ENCODE data around the gene WSCD2.

WSCD2 gene

GRCh38 chr12:108082485-108082884, 46.6 kb upstream of the WSCD2 start:
- Histone ChIP-seq H4K20me1 (ENCODE audit: insufficient read depth, low read length) (no peaks in the 10 kb centered on the region), H3K9me2 (replicated peaks; ENCODE audit: insufficient read depth, low read length) (no peaks in the 10 kb centered on the region), H3K4me3 (ENCODE audit: low read length) (no peak overlapping the region), H3K79me2 (ENCODE audit: low read length) (no peaks in the 10 kb centered on the region), H3K4me1 (ENCODE audit: low read length) (no peaks in the 10 kb centered on the region), H3K9me3 (replicated peaks; ENCODE audit: insufficient read depth, low read length) (no peaks in the 10 kb centered on the region), H3K36me3 (replicated peaks; ENCODE audit: insufficient read depth, low read length) (no peaks in the 10 kb centered on the region), H3K27me3 (replicated peaks; ENCODE audit: insufficient read depth, low read length) (no peaks in the 10 kb centered on the region), H2AFZ (ENCODE audit: low read length) (no peak overlapping the region), H3F3A (ENCODE audit: insufficient read depth, low read length) (no peaks in the 10 kb centered on the region), H3K27ac (ENCODE audit: low read length) (no peak overlapping the region), H3K4me2 (ENCODE audit: low read depth, low read length) (no peak overlapping the region), H3K9ac (ENCODE audit: low read length) (no peak overlapping the region)
- no peak for DNase-seq
- no peak for TF ChIP-seq EZH2 (optimal IDR thresholded peaks at IDR 0.05; ENCODE audit: low read depth, low read length)
- TF ChIP-seq CTCF (IDR thresholded peaks at IDR 0.05; ENCODE audit: low read length) = no peak
- TF ChIP-seq EZH2phosphoT487 (IDR thresholded peaks at IDR 0.05; ENCODE audit: low read length) = no peak

GRCh38 chr12:108087900-108088299, 41.2 kb upstream of the WSCD2 start:
- H4K20me1 ChIP-seq (ENCODE audit: insufficient read depth, low read length) = no peaks in the 10 kb centered on the region
- no peak for DNase-seq
- H2AFZ ChIP-seq (ENCODE audit: low read length) = no peak overlapping the region
- H3K4me2 ChIP-seq (ENCODE audit: low read depth, low read length) = no peak overlapping the region
- no peaks in the 10 kb centered on the region for H3K27me3 ChIP-seq (replicated peaks; ENCODE audit: insufficient read depth, low read length)
- no peaks in the 10 kb centered on the region for H3F3A ChIP-seq (ENCODE audit: insufficient read depth, low read length)
- no peak for TF ChIP-seq EZH2phosphoT487 (IDR thresholded peaks at IDR 0.05; ENCODE audit: low read length)
- H3K27ac ChIP-seq (ENCODE audit: low read length) = no peak overlapping the region
- no peaks in the 10 kb centered on the region for H3K79me2 ChIP-seq (ENCODE audit: low read length)
- H3K4me3 ChIP-seq (ENCODE audit: low read length) = no peak overlapping the region
- H3K4me1 ChIP-seq (ENCODE audit: low read length) = no peaks in the 10 kb centered on the region
- no peak overlapping the region for H3K9ac ChIP-seq (ENCODE audit: low read length)
- H3K36me3 ChIP-seq (replicated peaks; ENCODE audit: insufficient read depth, low read length) = no peaks in the 10 kb centered on the region
- H3K9me2 ChIP-seq (replicated peaks; ENCODE audit: insufficient read depth, low read length) = no peaks in the 10 kb centered on the region
- H3K9me3 ChIP-seq (replicated peaks; ENCODE audit: insufficient read depth, low read length) = no peaks in the 10 kb centered on the region

- Histone ChIP-seq H3K27ac (ENCODE audit: low read length) (no peak overlapping the region), H3K36me3 (replicated peaks; ENCODE audit: insufficient read depth, low read length) (no peaks in the 10 kb centered on the region), H3K27me3 (replicated peaks; ENCODE audit: insufficient read depth, low read length) (no peaks in the 10 kb centered on the region), H3K9me2 (replicated peaks; ENCODE audit: insufficient read depth, low read length) (no peaks in the 10 kb centered on the region), H3F3A (ENCODE audit: insufficient read depth, low read length) (no peaks in the 10 kb centered on the region), H3K4me2 (ENCODE audit: low read depth, low read length) (no peak overlapping the region), H2AFZ (ENCODE audit: low read length) (no peak overlapping the region), H3K4me3 (ENCODE audit: low read length) (no peak overlapping the region), H3K9ac (ENCODE audit: low read length) (no peak overlapping the region), H3K4me1 (ENCODE audit: low read length) (no peaks in the 10 kb centered on the region), H3K9me3 (replicated peaks; ENCODE audit: insufficient read depth, low read length) (no peaks in the 10 kb centered on the region), H4K20me1 (ENCODE audit: insufficient read depth, low read length) (no peaks in the 10 kb centered on the region), H3K79me2 (ENCODE audit: low read length) (no peaks in the 10 kb centered on the region)
- no peak for DNase-seq
- TF ChIP-seq CTCF (IDR thresholded peaks at IDR 0.05; ENCODE audit: low read length) = no peak
- TF ChIP-seq EZH2phosphoT487 (IDR thresholded peaks at IDR 0.05; ENCODE audit: low read length) = no peak
- no peak for TF ChIP-seq EZH2 (optimal IDR thresholded peaks at IDR 0.05; ENCODE audit: low read depth, low read length)
These were observed 38.8 kb upstream of the WSCD2 start for GRCh38 chr12:108090107-108090899.
